22Rv1 (cell line): ENCODE measurements around the gene SRSF5.

ENCODE experiments used
- H3K27ac ChIP-seq: fragments of 450-650 bp; 2 replicates; pipeline ENCODE4 v1.5.1; 2017
- CTCF ChIP-seq: fragments of 450-650 bp; IDR thresholded peaks from 2 replicates; pipeline ENCODE4 v1.5.1; 2017; ENCODE audit warnings: mild to moderate bottlenecking
- ZFX ChIP-seq: fragments of 450-650 bp; IDR thresholded peaks from 2 replicates; pipeline ENCODE4 v1.6.1; 2017; ENCODE audit warnings: antibody characterized with exemption, borderline replicate concordance

The SRSF5 gene

GRCh38 chr14:69772082-69773017 lies 5.4 kb downstream of the SRSF5 start:
- H3K27ac ChIP-seq, result no peak overlapping the region
- TF ChIP-seq ZFX (no peak), CTCF (no peak)

- H3K27ac ChIP-seq, result no peak overlapping the region
- TF ChIP-seq CTCF (no peak), ZFX (no peak)
Measured at GRCh38 chr14:69773571-69774276, 6.8 kb downstream of the SRSF5 start.

GRCh38 chr14:69775012-69775411 lies 8.1 kb downstream of the SRSF5 start:
- H3K27ac ChIP-seq, result no peak overlapping the region
- no peak for TF ChIP-seq ZFX
- TF ChIP-seq CTCF, result no peak

- H3K27ac ChIP-seq, result no peak overlapping the region
- TF ChIP-seq ZFX, result no peak
- TF ChIP-seq CTCF, result no peak
Measured at GRCh38 chr14:69776875-69777453, 10.0 kb downstream of the SRSF5 start.

GRCh38 chr14:69779088-69779487 lies 12.1 kb downstream of the SRSF5 start:
- no peak for TF ChIP-seq ZFX
- no peak for TF ChIP-seq CTCF
- no peak overlapping the region for H3K27ac ChIP-seq

GRCh38 chr14:69780092-69780491 lies 13.2 kb downstream of the SRSF5 start:
- H3K27ac ChIP-seq, result no peak overlapping the region
- TF ChIP-seq CTCF (no peak), ZFX (no peak)

GRCh38 chr14:69780952-69781351 lies 14.0 kb downstream of the SRSF5 start:
- TF ChIP-seq CTCF (no peak), ZFX (no peak)

More at GRCh38 chr14:69780952-69781351, 14.0 kb downstream of the SRSF5 start:
- H3K27ac ChIP-seq, result no peak overlapping the region
